HepG2 (cell line): ENCODE data around the gene HPD. TPM values are rescaled to one million over a fixed set of nuclear protein-coding genes. Genes with fewer than 3 reads are reported as not detected.

Experiments
- AGO2 ChIP-seq: fragments of 200-400 bp; formaldehyde crosslinking; optimal IDR thresholded peaks from 2 replicates; pipeline ENCODE3; 2017; ENCODE audit warnings: mild to moderate bottlenecking, low read depth, low read length, moderate library complexity
- DPF2 ChIP-seq: sonication (generic); formaldehyde crosslinking; IDR thresholded peaks from 2 replicates; pipeline ENCODE4 v1.4.0; 2020; ENCODE audit warnings: mild to moderate bottlenecking, low read depth, missing genetic modification reagents, borderline replicate concordance
- DRAP1 ChIP-seq: IDR thresholded peaks from 2 replicates; pipeline ENCODE4 v1.6.1; 2016; ENCODE audit warnings: missing genetic modification reagents, missing compliant biosample characterization
- ELF4 ChIP-seq: sonication (generic); formaldehyde crosslinking; IDR thresholded peaks from 2 replicates; pipeline ENCODE4 v1.5.0; 2020; ENCODE audit warnings: missing genetic modification reagents, mild to moderate bottlenecking, moderate library complexity, borderline replicate concordance
- ERF ChIP-seq: IDR thresholded peaks from 2 replicates; pipeline ENCODE4 v1.6.1; 2018; ENCODE audit warnings: missing biosample characterization, missing genetic modification reagents
- GTF3A ChIP-seq: sonication (generic); formaldehyde crosslinking; conservative IDR thresholded peaks from 2 replicates; pipeline ENCODE4 v1.4.0; 2020; ENCODE audit warnings: mild to moderate bottlenecking, missing genetic modification reagents
- HOXD1 ChIP-seq: sonication (generic); formaldehyde crosslinking; IDR thresholded peaks from 2 replicates; pipeline ENCODE4 v1.5.0; 2020; ENCODE audit warnings: missing genetic modification reagents
- MIXL1 ChIP-seq: IDR thresholded peaks from 2 replicates; pipeline ENCODE4 v1.6.1; 2016
- SIX1 ChIP-seq: sonication (generic); formaldehyde crosslinking; IDR thresholded peaks from 2 replicates; pipeline ENCODE4 v1.4.0; 2020; ENCODE audit warnings: missing genetic modification reagents, borderline replicate concordance
- SMARCE1 ChIP-seq: fragments of 450-650 bp; IDR thresholded peaks from 2 replicates; pipeline ENCODE4 v1.6.1; 2017; ENCODE audit warnings: borderline replicate concordance
- SNAI1 ChIP-seq: sonication (generic); formaldehyde crosslinking; IDR thresholded peaks from 2 replicates; pipeline ENCODE4 v1.5.0; 2020; ENCODE audit warnings: mild to moderate bottlenecking, missing genetic modification reagents, borderline replicate concordance
- SP4 ChIP-seq: sonication (generic); formaldehyde crosslinking; IDR thresholded peaks from 2 replicates; pipeline ENCODE4 v1.8.1; 2023; ENCODE audit warnings: mild to moderate bottlenecking, missing genetic modification reagents
- ZBTB7B ChIP-seq: sonication (generic); formaldehyde crosslinking; IDR thresholded peaks from 2 replicates; pipeline ENCODE4 v1.4.0; 2020; ENCODE audit warnings: missing genetic modification reagents
- ZNF17 ChIP-seq: sonication (generic); formaldehyde crosslinking; IDR thresholded peaks from 2 replicates; pipeline ENCODE4 v1.5.0; 2020; ENCODE audit warnings: mild to moderate bottlenecking, missing genetic modification reagents
- ZNF180 ChIP-seq: sonication (generic); formaldehyde crosslinking; IDR thresholded peaks from 2 replicates; pipeline ENCODE4 v1.4.0; 2020; ENCODE audit warnings: low read depth, missing genetic modification reagents, borderline replicate concordance
- ZNF251 ChIP-seq: sonication (generic); formaldehyde crosslinking; IDR thresholded peaks from 2 replicates; pipeline ENCODE4 v1.9.0; 2021; ENCODE audit warnings: mild to moderate bottlenecking, missing genetic modification reagents
- ZNF431 ChIP-seq: sonication (generic); formaldehyde crosslinking; IDR thresholded peaks from 2 replicates; pipeline ENCODE4 v1.9.0; 2022; ENCODE audit warnings: missing genetic modification reagents, low read depth, mild to moderate bottlenecking, borderline replicate concordance
- ZNF670 ChIP-seq: sonication (generic); formaldehyde crosslinking; IDR thresholded peaks from 2 replicates; pipeline ENCODE4 v1.8.0; 2022; ENCODE audit warnings: mild to moderate bottlenecking, missing genetic modification reagents, borderline replicate concordance
- ZNF83 ChIP-seq: sonication (generic); formaldehyde crosslinking; IDR thresholded peaks from 2 replicates; pipeline ENCODE4 v1.4.0; 2020; ENCODE audit warnings: missing genetic modification reagents, mild to moderate bottlenecking, borderline replicate concordance
- polyA plus RNA-seq, 8 experiments: library from polyadenylated mRNA; depleted of rRNA in 3 of 8; stranded (reverse) in 7 of 8; unstranded in 1 of 8; fragments of >200 nt; fragmentation: Illumina TruSeq in 4 of 8; extraction: Trizol in 4 of 8; gene quantifications; 2 replicates each; pipeline versions ENCODE4 v1.2.1 to v1.2.3, GENCODE V29; 2011 to 2016; ENCODE audit warnings: low read depth in 4 of 8, missing spikeins in 1 of 8, mixed read lengths in 1 of 8; ENCODE audit not compliant: insufficient read depth in 1 of 8
- total RNA-seq, 5 experiments: library from RNA; depleted of rRNA; stranded (reverse); fragments of >200 nt; fragmentation: Illumina TruSeq; extraction: Trizol; gene quantifications; 2 replicates each; pipeline ENCODE4 v1.2.3, GENCODE V29; 2016; ENCODE audit warnings: low read depth in 1 of 5
- TF ChIP-seq, protein P1 (sequence below): sonication (generic); formaldehyde crosslinking; IDR thresholded peaks from 2 replicates; pipeline ENCODE4 v1.5.0; 2020; ENCODE audit warnings: missing genetic modification reagents, mild to moderate bottlenecking, borderline replicate concordance
- TF ChIP-seq, protein P2 (sequence below): sonication (generic); formaldehyde crosslinking; IDR thresholded peaks from 2 replicates; pipeline ENCODE4; 2020; ENCODE audit warnings: missing genetic modification reagents, mild to moderate bottlenecking, borderline replicate concordance
- TF ChIP-seq, protein P3 (sequence below): sonication (generic); formaldehyde crosslinking; IDR thresholded peaks from 2 replicates; pipeline ENCODE4 v1.8.0; 2022; ENCODE audit warnings: missing genetic modification reagents, mild to moderate bottlenecking, borderline replicate concordance

Gene HPD
- total and polyA plus RNA-seq, 2 of the 13 experiments (the other 11 are each of a cell fraction or from before 2014, with no cell fraction given), result 120 to 195 TPM

DNA sequence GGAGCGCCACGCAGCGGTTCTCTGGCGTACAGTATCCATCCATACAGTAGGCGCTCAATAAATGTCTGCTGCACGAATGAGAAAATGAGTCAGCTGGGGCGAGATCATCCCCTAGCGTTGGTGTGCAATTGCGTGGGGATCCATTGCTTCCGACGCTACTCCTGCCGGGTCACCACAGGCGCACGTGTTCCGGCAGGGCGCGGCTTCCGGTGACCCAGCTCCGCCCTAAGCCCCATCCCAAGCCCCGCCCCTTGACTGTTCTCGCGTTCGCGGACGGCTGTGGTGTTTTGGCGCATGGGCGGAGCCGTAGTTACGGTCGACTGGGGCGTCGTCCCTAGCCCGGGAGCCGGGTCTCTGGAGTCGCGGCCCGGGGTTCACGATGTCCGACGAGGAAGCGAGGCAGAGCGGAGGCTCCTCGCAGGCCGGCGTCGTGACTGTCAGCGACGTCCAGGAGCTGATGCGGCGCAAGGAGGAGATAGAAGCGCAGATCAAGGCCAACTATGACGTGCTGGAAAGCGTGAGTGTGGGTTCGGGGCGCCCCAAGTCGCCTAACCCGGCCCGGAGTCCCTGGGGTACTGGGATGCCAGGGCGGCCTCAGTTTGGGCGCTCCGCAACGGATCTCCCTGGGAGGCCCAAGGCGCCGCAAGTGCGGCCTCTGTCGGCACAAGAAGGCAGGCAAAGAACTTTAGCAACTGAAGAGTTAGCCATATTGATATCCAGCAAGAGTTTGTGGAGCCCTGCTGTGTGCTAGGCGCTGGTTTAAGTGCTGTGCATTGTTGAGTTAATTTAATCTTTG is 30.0 kb upstream of the HPD start, which contains the start of gene PSMD9 (continued):
- TF ChIP-seq SIX1 (CRISPR knock-in tag) (peak; percentile 55; the same call in 1 of the 2 replicates), ZNF251 (CRISPR knock-in tag) (peak; percentile 62; the same call in 1 of the 2 replicates), ERF (CRISPR knock-in tag) (peak; percentile 96), AGO2 (peak; percentile 36), SP4 (CRISPR knock-in tag) (peak; percentile 98), ZNF83 (CRISPR knock-in tag) (no peak; the same call in 1 of the 2 replicates), SMARCE1 (no peak), ZNF180 (CRISPR knock-in tag) (no peak), ZBTB7B (CRISPR knock-in tag) (peak; percentile 49), ZNF17 (CRISPR knock-in tag) (no peak), SNAI1 (CRISPR knock-in tag) (peak; percentile 77; the same call in 1 of the 2 replicates), ELF4 (CRISPR knock-in tag) (no peak), DPF2 (peak; percentile 42; the same call in 1 of the 2 replicates), MIXL1 (CRISPR knock-in tag) (peak; percentile 91), GTF3A (CRISPR knock-in tag) (peak; percentile 96), ZNF431 (CRISPR knock-in tag) (peak; percentile 49; the same call in 1 of the 2 replicates), HOXD1 (CRISPR knock-in tag) (0 out of 2 replicates have a peak, but pooled peaks have one; percentile 11), ZNF670 (no peak; the same call in 1 of the 2 replicates), DRAP1 (peak; percentile 63; the same call in 1 of the 2 replicates)
- TF ChIP-seq, protein P1, sequence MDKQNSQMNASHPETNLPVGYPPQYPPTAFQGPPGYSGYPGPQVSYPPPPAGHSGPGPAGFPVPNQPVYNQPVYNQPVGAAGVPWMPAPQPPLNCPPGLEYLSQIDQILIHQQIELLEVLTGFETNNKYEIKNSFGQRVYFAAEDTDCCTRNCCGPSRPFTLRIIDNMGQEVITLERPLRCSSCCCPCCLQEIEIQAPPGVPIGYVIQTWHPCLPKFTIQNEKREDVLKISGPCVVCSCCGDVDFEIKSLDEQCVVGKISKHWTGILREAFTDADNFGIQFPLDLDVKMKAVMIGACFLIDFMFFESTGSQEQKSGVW (CRISPR knock-in tag), result no peak
- TF ChIP-seq, protein P2, sequence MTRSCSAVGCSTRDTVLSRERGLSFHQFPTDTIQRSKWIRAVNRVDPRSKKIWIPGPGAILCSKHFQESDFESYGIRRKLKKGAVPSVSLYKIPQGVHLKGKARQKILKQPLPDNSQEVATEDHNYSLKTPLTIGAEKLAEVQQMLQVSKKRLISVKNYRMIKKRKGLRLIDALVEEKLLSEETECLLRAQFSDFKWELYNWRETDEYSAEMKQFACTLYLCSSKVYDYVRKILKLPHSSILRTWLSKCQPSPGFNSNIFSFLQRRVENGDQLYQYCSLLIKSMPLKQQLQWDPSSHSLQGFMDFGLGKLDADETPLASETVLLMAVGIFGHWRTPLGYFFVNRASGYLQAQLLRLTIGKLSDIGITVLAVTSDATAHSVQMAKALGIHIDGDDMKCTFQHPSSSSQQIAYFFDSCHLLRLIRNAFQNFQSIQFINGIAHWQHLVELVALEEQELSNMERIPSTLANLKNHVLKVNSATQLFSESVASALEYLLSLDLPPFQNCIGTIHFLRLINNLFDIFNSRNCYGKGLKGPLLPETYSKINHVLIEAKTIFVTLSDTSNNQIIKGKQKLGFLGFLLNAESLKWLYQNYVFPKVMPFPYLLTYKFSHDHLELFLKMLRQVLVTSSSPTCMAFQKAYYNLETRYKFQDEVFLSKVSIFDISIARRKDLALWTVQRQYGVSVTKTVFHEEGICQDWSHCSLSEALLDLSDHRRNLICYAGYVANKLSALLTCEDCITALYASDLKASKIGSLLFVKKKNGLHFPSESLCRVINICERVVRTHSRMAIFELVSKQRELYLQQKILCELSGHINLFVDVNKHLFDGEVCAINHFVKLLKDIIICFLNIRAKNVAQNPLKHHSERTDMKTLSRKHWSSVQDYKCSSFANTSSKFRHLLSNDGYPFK (CRISPR knock-in tag), result peak; percentile 97
- TF ChIP-seq, protein P3, sequence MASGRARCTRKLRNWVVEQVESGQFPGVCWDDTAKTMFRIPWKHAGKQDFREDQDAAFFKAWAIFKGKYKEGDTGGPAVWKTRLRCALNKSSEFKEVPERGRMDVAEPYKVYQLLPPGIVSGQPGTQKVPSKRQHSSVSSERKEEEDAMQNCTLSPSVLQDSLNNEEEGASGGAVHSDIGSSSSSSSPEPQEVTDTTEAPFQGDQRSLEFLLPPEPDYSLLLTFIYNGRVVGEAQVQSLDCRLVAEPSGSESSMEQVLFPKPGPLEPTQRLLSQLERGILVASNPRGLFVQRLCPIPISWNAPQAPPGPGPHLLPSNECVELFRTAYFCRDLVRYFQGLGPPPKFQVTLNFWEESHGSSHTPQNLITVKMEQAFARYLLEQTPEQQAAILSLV (CRISPR knock-in tag), result no peak
